Right kidney (tissue), 1 donor: ENCODE data around the gene LCNL1.
"Not testable (repeated sequence)": the region's sequence is repeated elsewhere in the genome, so short reads cannot be mapped to it uniquely, and the experiment has no call there.

Experiments used
- DNase-seq: peaks from one replicate; pipeline ENCODE4 v3.0.0-alpha.2; 2016

Gene LCNL1

GRCh38 chr9:137028263-137029057 lies 45.7 kb downstream of the LCNL1 start:
- peak; percentile 84 for DNase-seq

GRCh38 chr9:137029058-137029936 lies 46.5 kb downstream of the LCNL1 start:
- DNase-seq = peak; percentile 76

GRCh38 chr9:137030006-137030405 lies 47.2 kb downstream of the LCNL1 start:
- no peak for DNase-seq

GRCh38 chr9:137030538-137031527 lies 48.0 kb downstream of the LCNL1 start:
- no peak for DNase-seq

- DNase-seq = no peak
Measured at GRCh38 chr9:137031904-137032640, 49.3 kb downstream of the LCNL1 start, which contains the start of gene FUT7. Gene FUT7 (minus strand): TSS chr9:137032088. CDS start chr9:137031991, 97 bp downstream.

GRCh38 chr9:137032858-137033257 lies 50.1 kb downstream of the LCNL1 start:
- no peak for DNase-seq

GRCh38 chr9:137033481-137033880 lies 50.7 kb downstream of the LCNL1 start:
- DNase-seq = not testable (repeated sequence)

- DNase-seq = no peak
Measured at GRCh38 chr9:137034039-137034708, 51.4 kb downstream of the LCNL1 start.

GRCh38 chr9:137034709-137035506 lies 52.1 kb downstream of the LCNL1 start:
- peak; percentile 70 for DNase-seq
